Spleen (tissue), 11 donors: ENCODE results near the gene CASQ1. TPM values are rescaled to one million over a fixed set of nuclear protein-coding genes. Genes with fewer than 3 reads are reported as not detected.

Experiments
- DNase-seq: peaks from one replicate; pipeline ENCODE4 v3.0.0-alpha.2; 2020
- H3K27ac ChIP-seq, 8 donors: fragments of 200-600 bp; sonication (generic) in 7 of 8; 1 replicate in 4 of 8; 2 replicates in 4 of 8; pipeline versions ENCODE4 v1.5.0 to v1.8.0; 2016 to 2021; ENCODE audit warnings: inconsistent platforms in 4 of 8, mild to moderate bottlenecking in 4 of 8, moderate library complexity in 1 of 8
- H3K27me3 ChIP-seq, 7 donors: fragments of 200-600 bp; sonication (generic) in 6 of 7; replicated peaks in 1 of 7; 1 replicate in 4 of 7; 2 replicates in 3 of 7; pipeline versions ENCODE4 v1.5.0 to v1.8.0; 2016 to 2021; ENCODE audit warnings: inconsistent platforms in 3 of 7, mild to moderate bottlenecking in 1 of 7
- H3K36me3 ChIP-seq, 6 donors: fragments of 200-600 bp; sonication (generic) in 5 of 6; 1 replicate in 4 of 6; 2 replicates in 2 of 6; pipeline versions ENCODE4 v1.5.0 to v1.8.0; 2016 to 2021; ENCODE audit warnings: inconsistent platforms in 2 of 6
- H3K4me1 ChIP-seq, 6 donors: fragments of 200-600 bp; sonication (generic) in 5 of 6; 1 replicate in 3 of 6; 2 replicates in 3 of 6; pipeline versions ENCODE4 v1.5.0 to v1.8.0; 2016 to 2021; ENCODE audit warnings: inconsistent platforms in 3 of 6
- H3K4me3 ChIP-seq, 8 donors: fragments of 200-600 bp; sonication (generic) in 7 of 8; 1 replicate in 4 of 8; 2 replicates in 4 of 8; pipeline versions ENCODE4 v1.5.0 to v1.8.0; 2016 to 2021; ENCODE audit warnings: inconsistent platforms in 4 of 8, mild to moderate bottlenecking in 4 of 8, moderate library complexity in 2 of 8
- H3K9me3 ChIP-seq, 8 donors: fragments of 200-600 bp; sonication (generic) in 7 of 8; 1 replicate in 4 of 8; 2 replicates in 4 of 8; pipeline versions ENCODE4 v1.5.0 to v1.8.0; 2016 to 2021; ENCODE audit warnings: inconsistent platforms in 4 of 8
- POLR2A ChIP-seq, 3 donors: fragments of 450-650 bp; IDR thresholded peaks; one replicate each; pipeline ENCODE4 v1.5.1; 2017; ENCODE audit warnings: antibody characterized with exemption in 3 of 3, mild to moderate bottlenecking in 1 of 3
- POLR2AphosphoS5 ChIP-seq, 3 donors: sonication (generic); formaldehyde crosslinking; IDR thresholded peaks; one replicate each; pipeline ENCODE4 v1.5.1; 2017; ENCODE audit warnings: antibody characterized with exemption in 3 of 3
- WGBS, 5 donors: extraction: QIAGEN DNeasy Blood & Tissue Kit in 3 of 5; methylation state at CpG; one replicate each; pipeline versions ENCODE4 v1.1.5 to v1.1.7; 2013 to 2018; 5-methylcytosine and 5-hydroxymethylcytosine counted together
- intact Hi-C: fragments of 100-400 bp; cut with DNase I; formaldehyde crosslinking; loops from one replicate; pipeline ENCODE4 v1.15.0; 2023; ENCODE audit warnings: low total_unique reads
- polyA plus RNA-seq, 3 donors: library from polyadenylated mRNA; stranded (reverse); fragments of 200-250 nt; gene quantifications; one replicate each; pipeline ENCODE4 v1.2.1, GENCODE V29; 2013
- total RNA-seq, 7 donors: library from RNA; depleted of rRNA in 3 of 7; stranded (reverse); fragments of >200 nt in 3 of 7; fragmentation: NEBNext Ultra II Directional in 4 of 7; extraction: Animal tissue kit (Norgen Biotek cat#: 25700) in 4 of 7; gene quantifications; one replicate each; pipeline versions ENCODE4 v1.1.0 to v1.2.1, GENCODE V29; 2016 to 2021
- TF ChIP-seq, protein P1 (sequence below), 11 experiments: fragments of 200-600 bp in 7 of 11; fragments of 450-650 bp in 4 of 11; sonication (generic) in 4 of 11; IDR thresholded peaks in 8 of 11; conservative IDR thresholded peaks in 3 of 11; 1 replicate in 7 of 11; 2 replicates in 4 of 11; pipeline versions ENCODE4 v1.4.0 to v1.8.0; 2016 to 2021; ENCODE audit warnings: antibody characterized with exemption in 11 of 11, inconsistent platforms in 4 of 11, mild to moderate bottlenecking in 1 of 11
- donor health status: healthy with polysubstance abuse.
- donor health status: DM: no; HTN: no; CAD: no; lungs with moderate emphysema.
- donor health status: DM: no; HTN: no; CAD: no.
- donor health status: Bipolar disorder and iron deficiency.
- donor health status: healthy.
- donor health status: DM: no; HTN: no; CAD: no.
- donor health status: DM: yes; HTN: yes; CAD: no.

CASQ1 gene
- total and polyA plus RNA-seq, 10 donors: 0.37 to 1.5 (median 0.92) TPM; not detected in 3

DNA sequence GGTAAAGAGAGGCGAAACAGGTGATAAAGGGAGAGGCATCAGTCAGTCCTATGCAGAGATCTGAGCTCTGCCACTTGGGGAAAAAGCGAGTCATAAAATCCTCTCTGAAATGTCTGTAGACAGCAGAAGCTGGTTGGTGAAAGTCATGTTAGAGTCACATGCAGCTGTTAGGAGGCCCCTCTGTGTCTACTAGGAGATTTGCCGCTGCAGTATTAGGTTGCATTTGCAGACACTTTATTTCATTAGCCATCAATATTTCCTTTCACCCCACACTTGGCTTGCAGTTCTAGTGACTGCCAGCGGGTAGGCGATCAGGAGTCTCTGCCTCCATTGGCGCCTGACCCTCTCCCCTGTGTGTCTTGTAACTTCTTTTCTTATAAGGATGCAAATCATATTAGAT is 22.8 kb upstream of the CASQ1 start:
- H3K9me3 ChIP-seq: no peaks in the 10 kb centered on the region
- intact Hi-C loops: no loop called here
- no peaks in the 10 kb centered on the region for H3K27me3 ChIP-seq
- 82 to 94% (median 90%) methylated on average over 6 of the region's 6 CpGs for WGBS, 5 donors
- no peak overlapping the region for H3K27ac ChIP-seq
- H3K4me3 ChIP-seq: no peak overlapping the region
- DNase-seq: no peak
- TF ChIP-seq, protein P1, sequence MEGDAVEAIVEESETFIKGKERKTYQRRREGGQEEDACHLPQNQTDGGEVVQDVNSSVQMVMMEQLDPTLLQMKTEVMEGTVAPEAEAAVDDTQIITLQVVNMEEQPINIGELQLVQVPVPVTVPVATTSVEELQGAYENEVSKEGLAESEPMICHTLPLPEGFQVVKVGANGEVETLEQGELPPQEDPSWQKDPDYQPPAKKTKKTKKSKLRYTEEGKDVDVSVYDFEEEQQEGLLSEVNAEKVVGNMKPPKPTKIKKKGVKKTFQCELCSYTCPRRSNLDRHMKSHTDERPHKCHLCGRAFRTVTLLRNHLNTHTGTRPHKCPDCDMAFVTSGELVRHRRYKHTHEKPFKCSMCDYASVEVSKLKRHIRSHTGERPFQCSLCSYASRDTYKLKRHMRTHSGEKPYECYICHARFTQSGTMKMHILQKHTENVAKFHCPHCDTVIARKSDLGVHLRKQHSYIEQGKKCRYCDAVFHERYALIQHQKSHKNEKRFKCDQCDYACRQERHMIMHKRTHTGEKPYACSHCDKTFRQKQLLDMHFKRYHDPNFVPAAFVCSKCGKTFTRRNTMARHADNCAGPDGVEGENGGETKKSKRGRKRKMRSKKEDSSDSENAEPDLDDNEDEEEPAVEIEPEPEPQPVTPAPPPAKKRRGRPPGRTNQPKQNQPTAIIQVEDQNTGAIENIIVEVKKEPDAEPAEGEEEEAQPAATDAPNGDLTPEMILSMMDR (IDR thresholded peaks at IDR 0.05 in 8 of 11, conservative IDR thresholded peaks at IDR 0.05 in 3 of 11): no peak
- TF ChIP-seq POLR2A (IDR thresholded peaks at IDR 0.05) (no peak), POLR2AphosphoS5 (IDR thresholded peaks at IDR 0.05) (no peak)
- no peaks in the 10 kb centered on the region for H3K36me3 ChIP-seq
- peaks cover 3 to 26% (median 12%) of the 10 kb centered on the region in 6 donors for H3K4me1 ChIP-seq

- no peak for TF ChIP-seq POLR2AphosphoS5 (IDR thresholded peaks at IDR 0.05)
- TF ChIP-seq, protein P1 (IDR thresholded peaks at IDR 0.05 in 8 of 11, conservative IDR thresholded peaks at IDR 0.05 in 3 of 11): no peak
- no peak for TF ChIP-seq POLR2A (IDR thresholded peaks at IDR 0.05)
- Histone ChIP-seq H3K9me3 (no peaks in the 10 kb centered on the region), H3K4me3 (no peak overlapping the region), H3K4me1 (peaks cover 3 to 26% (median 12%) of the 10 kb centered on the region in 6 donors), H3K27me3 (no peaks in the 10 kb centered on the region), H3K36me3 (no peaks in the 10 kb centered on the region), H3K27ac (no peak overlapping the region)
- intact Hi-C loops: no loop called here
- 54 to 77% (median 68%) methylated on average over 5 of the region's 5 CpGs for WGBS, 5 donors
- DNase-seq: no peak
Measured at GRCh38 chr1:160168016-160168415, 22.4 kb upstream of the CASQ1 start.

DNA sequence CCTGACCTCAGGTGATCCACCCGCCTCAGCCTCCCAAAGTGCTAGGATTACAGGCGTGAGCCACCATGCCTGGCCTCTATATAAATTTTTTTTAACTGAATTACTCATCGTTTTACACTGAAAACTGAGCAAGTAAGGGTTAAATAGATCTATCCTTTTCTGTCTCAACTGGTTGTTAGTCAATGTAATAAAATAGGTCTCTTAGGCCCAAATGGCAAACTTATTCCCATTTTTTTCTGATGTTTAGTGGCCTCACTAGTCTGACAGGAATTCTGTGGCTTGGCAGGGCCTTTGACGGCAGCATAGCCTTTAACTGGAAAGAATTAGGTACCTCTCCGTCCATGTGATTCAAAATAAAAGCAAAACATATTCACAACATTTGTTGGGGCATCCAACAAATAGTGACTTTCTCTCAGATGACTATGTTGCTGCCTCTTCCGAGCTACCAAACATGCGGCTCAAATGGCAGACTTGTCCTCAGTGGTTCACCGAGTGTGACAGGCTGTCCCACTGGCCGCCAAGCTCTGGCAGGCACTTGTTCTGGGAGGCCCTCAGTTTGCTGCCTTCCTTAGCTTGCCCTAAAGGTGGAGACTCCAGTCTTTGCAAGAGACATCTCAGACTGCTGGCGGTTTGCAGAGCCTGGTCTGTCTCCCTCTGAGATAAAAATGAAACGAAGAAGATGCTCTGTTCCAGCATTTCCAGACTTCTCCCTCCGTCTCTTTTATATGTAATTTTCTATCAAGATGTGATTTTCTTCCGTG is 21.6 kb upstream of the CASQ1 start:
- H3K27ac ChIP-seq: no peak overlapping the region
- H3K9me3 ChIP-seq: no peaks in the 10 kb centered on the region
- no peak overlapping the region for H3K4me3 ChIP-seq
- H3K4me1 ChIP-seq: peaks cover 3 to 26% (median 12%) of the 10 kb centered on the region in 6 donors
- H3K36me3 ChIP-seq: no peaks in the 10 kb centered on the region
- intact Hi-C loops: no loop called here
- WGBS, 5 donors: 77 to 90% (median 82%) methylated on average over 13 of the region's 13 CpGs
- no peak for DNase-seq
- TF ChIP-seq POLR2AphosphoS5 (IDR thresholded peaks at IDR 0.05) (no peak), POLR2A (IDR thresholded peaks at IDR 0.05) (no peak)
- TF ChIP-seq, protein P1 (IDR thresholded peaks at IDR 0.05 in 8 of 11, conservative IDR thresholded peaks at IDR 0.05 in 3 of 11): no peak
- H3K27me3 ChIP-seq: no peaks in the 10 kb centered on the region

DNA sequence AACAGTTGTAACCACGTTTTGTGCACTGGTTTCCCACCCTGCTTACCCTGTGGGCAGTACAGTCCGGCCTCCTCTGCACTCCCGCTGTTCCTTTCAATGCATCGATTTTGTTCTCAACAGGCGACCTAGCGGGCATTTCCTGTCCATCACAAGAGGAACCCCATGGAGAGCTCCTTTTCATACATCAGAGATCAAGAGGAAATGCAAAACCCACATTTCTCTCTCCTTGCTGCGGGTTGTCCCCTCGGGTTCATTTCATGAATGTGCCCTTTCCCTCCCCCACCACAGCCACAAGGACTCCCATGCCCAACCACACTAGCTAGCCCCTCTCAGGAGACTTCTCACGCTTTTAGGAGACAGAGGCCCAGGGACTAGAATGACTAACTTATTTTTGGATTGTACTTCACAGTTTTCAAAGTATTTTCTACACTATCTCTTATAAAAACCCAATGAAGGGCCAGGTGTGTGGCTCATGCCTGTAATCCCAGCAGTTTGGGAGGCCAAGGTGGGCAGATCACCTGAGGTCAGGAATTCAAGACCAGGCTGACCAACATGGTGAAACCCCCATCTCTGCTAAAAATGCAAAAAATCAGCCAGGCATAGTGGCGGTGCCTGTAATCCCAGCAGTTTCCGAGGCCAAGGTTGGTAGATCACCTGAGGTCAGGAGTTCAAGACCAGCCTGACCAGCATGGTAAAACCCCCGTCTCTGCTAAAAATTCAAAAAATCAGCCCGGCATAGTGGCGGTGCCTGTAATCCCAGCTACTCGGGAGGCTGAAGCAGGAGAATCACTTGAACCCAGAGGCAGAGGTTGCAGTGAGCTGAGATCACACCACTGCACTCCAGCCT is 20.6 kb upstream of the CASQ1 start:
- Histone ChIP-seq H3K27me3 (no peaks in the 10 kb centered on the region), H3K4me3 (no peak overlapping the region), H3K9me3 (no peaks in the 10 kb centered on the region), H3K36me3 (no peaks in the 10 kb centered on the region), H3K27ac (no peak overlapping the region), H3K4me1 (peaks cover 3 to 26% (median 12%) of the 10 kb centered on the region in 6 donors)
- TF ChIP-seq, protein P1 (IDR thresholded peaks at IDR 0.05 in 8 of 11, conservative IDR thresholded peaks at IDR 0.05 in 3 of 11): no peak
- TF ChIP-seq POLR2AphosphoS5 (IDR thresholded peaks at IDR 0.05) (no peak), POLR2A (IDR thresholded peaks at IDR 0.05) (no peak)
- 36 to 42% (median 41%) methylated on average over 15 of the region's 15 CpGs for WGBS, 5 donors
- no peak for DNase-seq
- intact Hi-C loops: no loop called here
